Measurements from ENCODE around the gene CCDC192.

GRCh38 chr5:127858116-127858784, 155.1 kb downstream of the CCDC192 start:
- no peak for TF ChIP-seq CTCF (IDR thresholded peaks at IDR 0.05)
- TF ChIP-seq POLR2A (IDR thresholded peaks at IDR 0.05): no peak
